ENCODE data around the gene TEAD2. TPM values are rescaled to one million over a fixed set of nuclear protein-coding genes. Genes with fewer than 3 reads are reported as not detected.

Gene TEAD2
- total and polyA plus RNA-seq, 2 of the 13 experiments (the other 11 are each of a cell fraction or from before 2014, with no cell fraction given), result 10.8 to 12.5 TPM

DNA sequence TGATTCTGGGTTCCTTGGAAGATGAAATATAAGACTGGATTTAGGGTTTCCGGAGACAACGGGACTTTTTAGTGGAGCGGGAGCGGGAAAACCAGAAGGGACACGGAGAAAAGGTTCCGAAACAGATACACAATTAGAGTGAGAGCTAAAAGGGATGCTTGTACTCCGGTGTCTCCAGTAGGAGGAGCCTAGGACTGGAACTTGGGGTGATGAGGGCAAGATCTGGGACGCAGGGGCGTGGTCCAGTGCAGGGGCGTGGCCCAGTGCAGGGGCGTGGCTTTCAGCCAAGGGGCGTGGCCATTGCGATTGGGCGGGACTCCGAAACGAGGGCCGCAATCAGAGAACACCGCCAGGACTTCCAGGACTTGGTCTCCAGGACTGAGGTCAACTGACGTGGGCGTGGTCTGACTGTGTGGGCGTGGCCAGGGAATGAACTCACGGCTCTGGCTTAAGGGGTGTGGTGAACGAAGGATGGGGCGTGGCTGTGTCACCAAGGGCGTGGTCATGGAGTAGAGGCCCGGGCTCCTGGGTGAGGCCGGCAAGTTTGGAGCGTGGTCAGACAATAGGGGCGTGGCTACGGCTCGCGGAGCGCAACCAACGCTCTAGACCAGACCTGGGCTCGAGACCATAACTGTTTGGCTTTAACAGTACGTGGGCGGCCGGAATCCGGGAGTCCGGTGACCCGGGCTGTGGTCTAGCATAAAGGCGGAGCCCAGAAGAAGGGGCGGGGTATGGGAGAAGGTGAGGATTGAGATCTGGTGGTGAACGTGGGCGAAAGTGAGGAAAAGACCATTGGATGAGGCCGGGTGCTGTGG, 1.3 kb upstream of the TEAD2 start, which contains the start of gene DKKL1 (continued):
- TF ChIP-seq, protein P1, sequence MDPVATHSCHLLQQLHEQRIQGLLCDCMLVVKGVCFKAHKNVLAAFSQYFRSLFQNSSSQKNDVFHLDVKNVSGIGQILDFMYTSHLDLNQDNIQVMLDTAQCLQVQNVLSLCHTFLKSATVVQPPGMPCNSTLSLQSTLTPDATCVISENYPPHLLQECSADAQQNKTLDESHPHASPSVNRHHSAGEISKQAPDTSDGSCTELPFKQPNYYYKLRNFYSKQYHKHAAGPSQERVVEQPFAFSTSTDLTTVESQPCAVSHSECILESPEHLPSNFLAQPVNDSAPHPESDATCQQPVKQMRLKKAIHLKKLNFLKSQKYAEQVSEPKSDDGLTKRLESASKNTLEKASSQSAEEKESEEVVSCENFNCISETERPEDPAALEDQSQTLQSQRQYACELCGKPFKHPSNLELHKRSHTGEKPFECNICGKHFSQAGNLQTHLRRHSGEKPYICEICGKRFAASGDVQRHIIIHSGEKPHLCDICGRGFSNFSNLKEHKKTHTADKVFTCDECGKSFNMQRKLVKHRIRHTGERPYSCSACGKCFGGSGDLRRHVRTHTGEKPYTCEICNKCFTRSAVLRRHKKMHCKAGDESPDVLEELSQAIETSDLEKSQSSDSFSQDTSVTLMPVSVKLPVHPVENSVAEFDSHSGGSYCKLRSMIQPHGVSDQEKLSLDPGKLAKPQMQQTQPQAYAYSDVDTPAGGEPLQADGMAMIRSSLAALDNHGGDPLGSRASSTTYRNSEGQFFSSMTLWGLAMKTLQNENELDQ (CRISPR knock-in tag; IDR thresholded peaks at IDR 0.05; ENCODE audit: borderline replicate concordance), result no peak
- TF ChIP-seq KLF11 (CRISPR knock-in tag; IDR thresholded peaks at IDR 0.05) (no peak), ZNF790 (CRISPR knock-in tag; IDR thresholded peaks at IDR 0.05; ENCODE audit: borderline replicate concordance) (no peak), ETV6 (CRISPR knock-in tag; conservative IDR thresholded peaks at IDR 0.05) (no peak), EP300 (IDR thresholded peaks at IDR 0.05; ENCODE audit: low read depth in 2 of 2, low read length in 2 of 2) (no peak), EP300 (CRISPR knock-in tag; IDR thresholded peaks at IDR 0.05; ENCODE audit: borderline replicate concordance) (no peak), ZNF674 (CRISPR knock-in tag; IDR thresholded peaks at IDR 0.05; ENCODE audit: low read depth) (no peak), U2AF1 (optimal IDR thresholded peaks at IDR 0.05; ENCODE audit: low read depth, low read length) (no peak), YY1 (IDR thresholded peaks at IDR 0.05; ENCODE audit: insufficient read depth, insufficient replicate concordance, low read depth, low read length) (no peak), MEF2D (CRISPR knock-in tag; IDR thresholded peaks at IDR 0.05) (no peak), ZNF672 (CRISPR knock-in tag; IDR thresholded peaks at IDR 0.05) (no peak), ZFP62 (CRISPR knock-in tag; IDR thresholded peaks at IDR 0.05) (no peak)
- TF ChIP-seq, protein P2, sequence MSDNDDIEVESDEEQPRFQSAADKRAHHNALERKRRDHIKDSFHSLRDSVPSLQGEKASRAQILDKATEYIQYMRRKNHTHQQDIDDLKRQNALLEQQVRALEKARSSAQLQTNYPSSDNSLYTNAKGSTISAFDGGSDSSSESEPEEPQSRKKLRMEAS (IDR thresholded peaks at IDR 0.05), result peak; percentile 33; the same call in 1 of the 2 replicates
- TF ChIP-seq, protein P3, sequence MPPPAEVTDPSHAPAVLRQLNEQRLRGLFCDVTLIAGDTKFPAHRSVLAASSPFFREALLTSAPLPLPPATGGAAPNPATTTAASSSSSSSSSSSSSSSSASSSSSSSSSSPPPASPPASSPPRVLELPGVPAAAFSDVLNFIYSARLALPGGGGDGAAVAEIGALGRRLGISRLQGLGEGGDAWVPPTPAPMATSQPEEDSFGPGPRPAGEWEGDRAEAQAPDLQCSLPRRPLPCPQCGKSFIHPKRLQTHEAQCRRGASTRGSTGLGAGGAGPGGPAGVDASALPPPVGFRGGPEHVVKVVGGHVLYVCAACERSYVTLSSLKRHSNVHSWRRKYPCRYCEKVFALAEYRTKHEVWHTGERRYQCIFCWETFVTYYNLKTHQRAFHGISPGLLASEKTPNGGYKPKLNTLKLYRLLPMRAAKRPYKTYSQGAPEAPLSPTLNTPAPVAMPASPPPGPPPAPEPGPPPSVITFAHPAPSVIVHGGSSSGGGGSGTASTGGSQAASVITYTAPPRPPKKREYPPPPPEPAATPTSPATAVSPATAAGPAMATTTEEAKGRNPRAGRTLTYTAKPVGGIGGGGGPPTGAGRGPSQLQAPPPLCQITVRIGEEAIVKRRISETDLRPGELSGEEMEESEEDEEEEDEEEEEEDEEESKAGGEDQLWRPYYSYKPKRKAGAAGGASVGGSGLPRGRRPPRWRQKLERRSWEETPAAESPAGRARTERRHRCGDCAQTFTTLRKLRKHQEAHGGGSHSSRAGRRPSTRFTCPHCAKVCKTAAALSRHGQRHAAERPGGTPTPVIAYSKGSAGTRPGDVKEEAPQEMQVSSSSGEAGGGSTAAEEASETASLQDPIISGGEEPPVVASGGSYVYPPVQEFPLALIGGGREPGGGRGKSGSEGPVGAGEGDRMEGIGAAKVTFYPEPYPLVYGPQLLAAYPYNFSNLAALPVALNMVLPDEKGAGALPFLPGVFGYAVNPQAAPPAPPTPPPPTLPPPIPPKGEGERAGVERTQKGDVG (CRISPR knock-in tag; IDR thresholded peaks at IDR 0.05; ENCODE audit: borderline replicate concordance), result no peak
- TF ChIP-seq, protein P4, sequence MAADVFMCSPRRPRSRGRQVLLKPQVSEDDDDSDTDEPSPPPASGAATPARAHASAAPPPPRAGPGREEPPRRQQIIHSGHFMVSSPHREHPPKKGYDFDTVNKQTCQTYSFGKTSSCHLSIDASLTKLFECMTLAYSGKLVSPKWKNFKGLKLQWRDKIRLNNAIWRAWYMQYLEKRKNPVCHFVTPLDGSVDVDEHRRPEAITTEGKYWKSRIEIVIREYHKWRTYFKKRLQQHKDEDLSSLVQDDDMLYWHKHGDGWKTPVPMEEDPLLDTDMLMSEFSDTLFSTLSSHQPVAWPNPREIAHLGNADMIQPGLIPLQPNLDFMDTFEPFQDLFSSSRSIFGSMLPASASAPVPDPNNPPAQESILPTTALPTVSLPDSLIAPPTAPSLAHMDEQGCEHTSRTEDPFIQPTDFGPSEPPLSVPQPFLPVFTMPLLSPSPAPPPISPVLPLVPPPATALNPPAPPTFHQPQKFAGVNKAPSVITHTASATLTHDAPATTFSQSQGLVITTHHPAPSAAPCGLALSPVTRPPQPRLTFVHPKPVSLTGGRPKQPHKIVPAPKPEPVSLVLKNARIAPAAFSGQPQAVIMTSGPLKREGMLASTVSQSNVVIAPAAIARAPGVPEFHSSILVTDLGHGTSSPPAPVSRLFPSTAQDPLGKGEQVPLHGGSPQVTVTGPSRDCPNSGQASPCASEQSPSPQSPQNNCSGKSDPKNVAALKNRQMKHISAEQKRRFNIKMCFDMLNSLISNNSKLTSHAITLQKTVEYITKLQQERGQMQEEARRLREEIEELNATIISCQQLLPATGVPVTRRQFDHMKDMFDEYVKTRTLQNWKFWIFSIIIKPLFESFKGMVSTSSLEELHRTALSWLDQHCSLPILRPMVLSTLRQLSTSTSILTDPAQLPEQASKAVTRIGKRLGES (CRISPR knock-in tag; IDR thresholded peaks at IDR 0.05; ENCODE audit: borderline replicate concordance), result no peak
- TF ChIP-seq, protein P5, sequence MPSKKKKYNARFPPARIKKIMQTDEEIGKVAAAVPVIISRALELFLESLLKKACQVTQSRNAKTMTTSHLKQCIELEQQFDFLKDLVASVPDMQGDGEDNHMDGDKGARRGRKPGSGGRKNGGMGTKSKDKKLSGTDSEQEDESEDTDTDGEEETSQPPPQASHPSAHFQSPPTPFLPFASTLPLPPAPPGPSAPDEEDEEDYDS (CRISPR knock-in tag; IDR thresholded peaks at IDR 0.05), result peak; percentile 76; the same call in 1 of the 2 replicates
- TF ChIP-seq, protein P6, sequence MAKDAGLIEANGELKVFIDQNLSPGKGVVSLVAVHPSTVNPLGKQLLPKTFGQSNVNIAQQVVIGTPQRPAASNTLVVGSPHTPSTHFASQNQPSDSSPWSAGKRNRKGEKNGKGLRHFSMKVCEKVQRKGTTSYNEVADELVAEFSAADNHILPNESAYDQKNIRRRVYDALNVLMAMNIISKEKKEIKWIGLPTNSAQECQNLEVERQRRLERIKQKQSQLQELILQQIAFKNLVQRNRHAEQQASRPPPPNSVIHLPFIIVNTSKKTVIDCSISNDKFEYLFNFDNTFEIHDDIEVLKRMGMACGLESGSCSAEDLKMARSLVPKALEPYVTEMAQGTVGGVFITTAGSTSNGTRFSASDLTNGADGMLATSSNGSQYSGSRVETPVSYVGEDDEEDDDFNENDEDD (CRISPR knock-in tag; IDR thresholded peaks at IDR 0.05; ENCODE audit: borderline replicate concordance), result no peak

Measured in HepG2 (cell line).